Activated naive CD4-positive, alpha-beta T cell treated with anti-CD3 and anti-CD28 coated beads, Interleukin-2, amount 50 U/mL, for 72 hours (primary cell): ENCODE data around the gene RBM19. TPM values are rescaled to one million over a fixed set of nuclear protein-coding genes. Genes with fewer than 3 reads are reported as not detected.

Experiments used
- ATAC-seq, 2 donors: fragments of 150-1000 bp; cut with Tn5 transposase; 2 replicates each; pipeline ENCODE4 v1.10.0; 2021; ENCODE audit warnings: mild to moderate bottlenecking in 2 of 2, moderate library complexity in 2 of 2
- DNase-seq, 2 donors: peaks; one replicate each; pipeline ENCODE4 v3.0.0; 2021 to 2022; ENCODE audit warnings: low spot score in 2 of 2
- H3K27ac Mint-ChIP-seq, 2 donors: one replicate each; pipeline ENCODE4 v1.8.0; 2022; ENCODE audit warnings: mild to moderate bottlenecking in 2 of 2, mixed read lengths in 2 of 2
- H3K36me3 Mint-ChIP-seq, 2 donors: one replicate each; pipeline ENCODE4 v1.8.0; 2022; ENCODE audit warnings: mixed read lengths in 2 of 2
- H3K9me3 Mint-ChIP-seq, 2 donors: one replicate each; pipeline ENCODE4 v1.8.0; 2022; ENCODE audit warnings: mixed read lengths in 2 of 2
- total RNA-seq, 2 donors: library from RNA; stranded (reverse); gene quantifications; one replicate each; pipeline ENCODE4 v1.2.3, GENCODE V29; 2022

Gene RBM19
- total RNA-seq, 2 donors from 2014 or later, result 63.6 to 86.0 TPM

DNA sequence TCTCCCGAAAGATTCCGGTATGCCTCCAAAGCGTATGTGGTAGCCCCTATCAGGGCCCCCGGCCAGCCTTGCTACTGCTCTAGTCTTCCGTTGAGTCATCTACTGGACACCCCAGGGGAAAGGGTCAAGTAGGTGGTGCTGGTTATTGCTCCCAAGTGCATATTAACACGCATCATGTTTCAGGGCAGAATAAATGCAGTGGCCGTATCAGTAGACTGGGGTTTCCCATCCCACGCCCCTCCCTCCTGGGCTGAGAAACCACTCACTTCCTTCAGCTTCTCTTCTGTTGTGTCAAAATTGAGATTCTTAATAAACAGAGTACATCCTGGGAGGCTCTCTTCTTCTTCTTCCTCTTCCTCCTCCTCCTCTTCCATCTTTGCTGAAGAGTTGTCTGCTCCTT is 39.3 kb downstream of the RBM19 start:
- Mint-ChIP-seq H3K27ac (peak overlapping the region in 1 of 2 donors; percentile 72), H3K36me3 (peaks cover 18 to 42% of the 10 kb centered on the region in 2 donors), H3K9me3 (no peaks in the 10 kb centered on the region)
- ATAC-seq, result no peak
- DNase-seq, result no peak

DNA sequence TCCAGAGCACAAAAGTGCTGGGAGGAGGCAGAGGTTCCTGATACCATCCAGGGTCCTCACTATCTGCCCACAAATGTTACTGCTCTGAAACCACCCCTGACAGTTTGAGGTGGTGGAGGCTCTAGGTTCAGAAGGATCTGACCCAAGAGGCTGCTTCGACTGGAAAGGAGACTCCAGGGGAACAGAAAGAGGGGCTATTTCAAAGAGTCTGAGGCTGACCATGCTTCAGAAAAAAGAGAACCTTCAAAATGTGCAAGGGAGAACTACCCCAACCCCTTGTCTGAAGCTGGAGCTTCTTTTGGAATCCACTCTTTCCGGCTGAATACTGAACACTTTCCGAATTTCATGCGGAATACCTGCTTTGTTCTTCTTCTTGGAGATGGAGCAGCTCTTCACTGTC is 41.8 kb downstream of the RBM19 start:
- no peak overlapping the region for H3K27ac Mint-ChIP-seq
- H3K36me3 Mint-ChIP-seq, result peaks cover 26 to 41% of the 10 kb centered on the region in 2 donors
- no peaks in the 10 kb centered on the region for H3K9me3 Mint-ChIP-seq
- DNase-seq, result no peak
- no peak for ATAC-seq

DNA sequence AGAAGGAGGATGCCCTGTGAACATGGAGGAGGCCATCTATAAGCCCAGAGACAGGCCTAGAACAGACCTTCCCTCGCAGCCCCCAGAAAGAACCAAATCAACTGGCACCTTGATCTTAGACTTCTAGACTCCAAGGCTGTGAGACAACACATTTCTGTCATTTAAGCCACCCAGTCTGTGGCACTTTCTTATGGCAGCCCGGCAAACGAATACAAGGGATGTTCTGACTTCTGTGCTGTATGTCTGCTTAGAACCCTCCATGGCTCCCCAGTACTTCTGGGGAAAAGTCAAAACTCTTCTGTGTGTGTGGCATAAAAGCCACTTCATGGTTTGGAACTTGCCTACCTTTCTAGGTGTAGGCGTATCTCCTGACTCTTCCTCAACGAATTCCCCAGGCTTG is 42.9 kb downstream of the RBM19 start:
- H3K27ac Mint-ChIP-seq, result no peak overlapping the region
- H3K9me3 Mint-ChIP-seq, result no peaks in the 10 kb centered on the region
- peaks cover 26 to 37% of the 10 kb centered on the region in 2 donors for H3K36me3 Mint-ChIP-seq
- no peak for ATAC-seq
- DNase-seq, result no peak

DNA sequence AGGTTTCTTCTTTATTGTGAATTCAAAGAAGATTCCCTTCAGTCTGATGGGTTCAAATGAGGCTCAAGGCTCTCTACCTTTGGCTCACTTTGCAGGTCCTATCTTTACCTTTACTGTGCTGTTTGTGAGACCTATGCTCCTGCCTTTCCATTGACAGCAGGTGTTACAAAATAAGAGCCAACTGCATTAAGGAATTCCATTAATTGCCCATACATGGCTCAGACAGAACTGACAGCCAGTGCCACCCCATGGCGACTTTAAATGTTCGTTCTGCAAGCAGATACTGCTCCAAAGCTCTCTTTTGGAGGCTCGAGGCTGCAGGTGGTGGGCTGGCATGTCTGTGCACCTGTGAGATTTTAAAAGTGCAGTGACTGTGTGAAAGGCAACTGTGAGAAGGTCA is 44.7 kb downstream of the RBM19 start:
- ATAC-seq, result no peak
- Mint-ChIP-seq H3K9me3 (no peaks in the 10 kb centered on the region), H3K36me3 (peaks cover 26 to 32% of the 10 kb centered on the region in 2 donors), H3K27ac (no peak overlapping the region)
- DNase-seq, result no peak

DNA sequence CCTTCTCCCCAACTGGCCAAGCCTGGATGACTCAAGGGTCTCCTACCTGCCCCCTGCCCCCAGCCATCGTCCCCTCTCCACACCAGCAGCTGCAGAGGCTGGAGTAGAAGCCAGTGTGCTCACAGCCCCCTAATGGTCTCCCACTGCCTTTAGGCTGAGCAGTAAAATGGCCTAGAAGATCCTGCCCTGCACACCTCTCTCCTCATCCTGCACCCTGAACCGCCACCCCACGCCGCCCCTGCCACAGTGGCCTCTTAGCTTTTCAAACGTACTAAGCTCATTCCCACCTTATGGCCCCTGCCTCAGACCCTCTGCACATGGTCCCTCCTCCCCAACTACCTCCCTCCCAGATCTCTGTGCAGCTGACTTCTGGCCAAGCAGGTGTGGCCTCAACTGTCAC is 46.3 kb downstream of the RBM19 start:
- H3K9me3 Mint-ChIP-seq, result no peaks in the 10 kb centered on the region
- peaks cover 19 to 32% of the 10 kb centered on the region in 2 donors for H3K36me3 Mint-ChIP-seq
- ATAC-seq (no peak), DNase-seq (no peak)
- no peak overlapping the region for H3K27ac Mint-ChIP-seq

DNA sequence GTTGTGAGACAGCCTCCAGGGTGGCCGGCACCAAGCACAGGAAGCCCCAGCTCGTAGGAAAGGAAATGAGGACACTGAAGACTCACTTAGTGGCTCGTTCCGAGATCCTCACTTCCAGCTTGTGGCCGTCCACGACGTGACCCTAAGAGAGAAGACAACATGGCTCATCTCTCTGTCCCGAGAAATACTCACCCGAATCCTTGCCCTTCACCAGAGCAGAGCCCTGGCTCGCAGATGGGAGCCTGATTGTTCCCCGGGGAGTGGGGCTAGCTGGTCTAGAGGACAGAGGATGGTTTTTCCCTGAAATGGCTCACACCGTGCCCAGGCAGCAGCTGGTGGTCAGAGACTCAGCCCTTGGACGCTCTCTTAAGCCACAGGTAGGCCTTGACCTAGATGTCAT is 47.8 kb downstream of the RBM19 start:
- no peak overlapping the region for H3K27ac Mint-ChIP-seq
- ATAC-seq (no peak), DNase-seq (no peak)
- no peaks in the 10 kb centered on the region for H3K9me3 Mint-ChIP-seq
- H3K36me3 Mint-ChIP-seq, result peaks cover 19 to 32% of the 10 kb centered on the region in 2 donors

DNA sequence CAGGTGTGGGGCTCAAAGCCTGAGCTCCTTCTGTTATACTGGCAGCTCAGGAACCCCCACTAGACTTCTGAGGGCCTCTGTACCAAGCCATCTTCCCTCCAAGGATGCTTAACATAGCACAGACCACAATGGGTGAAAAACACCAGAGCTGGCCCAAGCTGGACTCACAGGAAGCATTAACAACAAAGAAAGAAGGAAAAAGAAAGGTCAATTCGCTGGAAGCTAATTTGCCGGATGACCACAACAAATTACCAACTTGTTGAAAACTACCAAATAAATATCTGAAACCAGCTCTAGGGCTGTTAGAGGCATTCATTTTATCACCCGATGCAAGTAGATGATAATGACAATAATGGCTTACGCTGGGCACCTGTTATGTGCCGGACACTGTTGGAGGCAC is 48.7 kb downstream of the RBM19 start:
- DNase-seq (no peak), ATAC-seq (no peak)
- Mint-ChIP-seq H3K36me3 (peaks cover 19 to 32% of the 10 kb centered on the region in 2 donors), H3K9me3 (no peaks in the 10 kb centered on the region), H3K27ac (no peak overlapping the region)

DNA sequence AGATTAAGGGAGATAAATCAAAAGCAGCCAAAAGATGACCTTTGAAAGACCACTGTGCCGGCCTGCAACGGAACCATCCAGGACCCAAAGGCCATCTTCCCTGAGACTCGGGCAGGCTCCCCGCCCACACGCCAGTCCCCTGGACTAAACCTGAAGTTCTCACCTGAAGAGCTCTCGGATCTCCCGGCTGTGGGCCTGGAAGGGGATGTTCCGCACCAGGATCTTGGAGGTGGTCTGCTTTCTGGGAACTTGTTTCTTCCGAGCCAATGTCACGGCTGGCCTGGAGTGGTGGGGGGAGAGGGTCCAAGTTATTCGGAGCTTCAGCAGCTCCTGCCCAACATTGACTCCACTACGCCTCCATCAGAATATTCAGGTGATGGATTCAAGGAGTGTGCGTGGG is 51.3 kb downstream of the RBM19 start:
- DNase-seq (no peak), ATAC-seq (no peak)
- Mint-ChIP-seq H3K27ac (no peak overlapping the region), H3K36me3 (peaks cover 6 to 22% of the 10 kb centered on the region in 2 donors), H3K9me3 (no peaks in the 10 kb centered on the region)

DNA sequence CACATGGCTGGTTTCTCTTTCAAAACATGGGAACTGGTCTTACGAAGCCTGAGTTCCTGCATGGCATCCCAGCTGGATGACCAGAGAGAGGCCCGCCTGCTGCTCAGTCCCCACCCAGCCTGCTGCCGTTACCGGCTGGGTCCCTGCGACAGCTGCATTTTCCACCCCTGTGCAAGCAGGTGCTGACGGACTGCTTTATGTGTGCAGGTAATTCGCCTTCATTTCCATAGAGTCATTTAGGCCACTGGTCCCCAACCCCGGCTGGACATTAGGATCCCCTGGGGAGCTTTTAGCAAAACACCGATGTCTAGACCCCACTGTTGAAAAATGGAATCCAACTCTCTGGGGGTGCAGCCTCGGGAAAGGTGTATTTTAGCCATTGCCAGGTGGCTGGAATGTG is 51.9 kb downstream of the RBM19 start:
- peaks cover 4 to 22% of the 10 kb centered on the region in 2 donors for H3K36me3 Mint-ChIP-seq
- H3K27ac Mint-ChIP-seq, result no peak overlapping the region
- ATAC-seq (no peak), DNase-seq (no peak)
- H3K9me3 Mint-ChIP-seq, result no peaks in the 10 kb centered on the region

DNA sequence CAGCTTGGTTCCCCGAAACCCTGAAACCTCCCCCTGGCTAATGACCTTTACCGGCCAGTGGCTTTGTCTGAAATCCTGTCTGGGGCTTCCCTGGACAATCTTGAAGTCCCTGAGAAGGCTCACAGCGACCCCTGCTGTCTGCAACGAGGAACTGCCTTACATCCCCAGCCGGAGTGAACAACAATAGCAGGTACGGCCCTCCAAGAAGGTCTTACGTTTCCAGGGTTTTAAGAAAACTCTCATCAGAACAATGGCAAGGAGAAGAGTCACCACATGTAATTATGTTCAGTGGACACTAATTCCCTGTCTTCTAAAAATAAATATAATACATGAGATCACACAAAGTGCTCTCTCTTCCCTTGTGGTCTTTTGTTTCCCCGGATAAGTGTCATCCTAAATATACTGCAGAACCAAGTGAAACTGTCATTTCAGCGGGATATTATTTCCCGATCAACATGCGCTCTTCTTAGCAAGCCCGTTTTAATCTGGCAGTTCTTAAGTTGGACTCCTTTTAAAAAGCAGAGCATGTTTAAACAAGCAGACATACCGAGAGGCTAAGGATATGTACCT is 53.3 kb downstream of the RBM19 start:
- DNase-seq (peak in 1 of 2 donors; percentile 55), ATAC-seq (no peak)
- Mint-ChIP-seq H3K27ac (no peak overlapping the region), H3K9me3 (no peaks in the 10 kb centered on the region), H3K36me3 (peaks cover 10 to 22% of the 10 kb centered on the region in 2 donors)

DNA sequence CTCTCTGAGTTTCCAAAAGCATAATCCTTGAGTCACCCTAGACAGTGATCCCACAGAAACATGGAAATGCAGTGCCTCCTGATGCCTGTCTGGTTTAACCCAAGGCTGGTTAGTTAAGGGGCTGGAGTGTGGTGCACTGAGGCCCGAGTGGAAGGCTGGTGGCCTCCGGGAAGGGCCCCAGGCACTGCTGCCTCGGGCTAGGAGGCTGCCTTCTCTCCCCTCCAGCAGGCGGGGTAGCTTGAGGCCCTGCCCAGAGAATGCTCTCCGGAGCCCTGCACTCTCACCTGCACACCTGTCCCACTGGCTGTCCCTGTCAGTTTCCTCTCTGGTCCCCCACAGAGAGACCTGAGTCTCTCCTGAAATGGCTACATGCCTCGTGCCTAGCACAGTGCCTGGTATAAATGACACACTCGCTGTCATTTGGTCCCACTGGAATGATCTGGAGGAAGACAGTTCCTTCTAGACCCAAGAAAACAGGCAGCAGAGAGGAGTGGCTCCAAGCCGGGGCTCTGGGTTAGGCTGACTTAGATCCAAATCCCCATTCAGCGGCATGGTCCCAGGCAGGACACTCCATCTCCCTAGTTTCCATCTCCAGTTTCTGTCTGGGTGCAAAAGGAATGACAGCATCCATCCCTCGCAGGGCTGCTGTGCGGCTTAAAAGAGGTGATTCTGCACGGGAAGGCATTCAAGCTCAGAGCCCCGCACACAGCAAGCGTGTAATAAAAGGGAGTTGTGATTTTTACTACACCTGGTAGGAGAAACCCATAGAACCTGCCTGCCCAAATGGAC is 54.0 kb downstream of the RBM19 start:
- DNase-seq (no peak), ATAC-seq (no peak)
- Mint-ChIP-seq H3K27ac (no peak overlapping the region), H3K9me3 (no peaks in the 10 kb centered on the region), H3K36me3 (peaks cover 11 to 23% of the 10 kb centered on the region in 2 donors)

DNA sequence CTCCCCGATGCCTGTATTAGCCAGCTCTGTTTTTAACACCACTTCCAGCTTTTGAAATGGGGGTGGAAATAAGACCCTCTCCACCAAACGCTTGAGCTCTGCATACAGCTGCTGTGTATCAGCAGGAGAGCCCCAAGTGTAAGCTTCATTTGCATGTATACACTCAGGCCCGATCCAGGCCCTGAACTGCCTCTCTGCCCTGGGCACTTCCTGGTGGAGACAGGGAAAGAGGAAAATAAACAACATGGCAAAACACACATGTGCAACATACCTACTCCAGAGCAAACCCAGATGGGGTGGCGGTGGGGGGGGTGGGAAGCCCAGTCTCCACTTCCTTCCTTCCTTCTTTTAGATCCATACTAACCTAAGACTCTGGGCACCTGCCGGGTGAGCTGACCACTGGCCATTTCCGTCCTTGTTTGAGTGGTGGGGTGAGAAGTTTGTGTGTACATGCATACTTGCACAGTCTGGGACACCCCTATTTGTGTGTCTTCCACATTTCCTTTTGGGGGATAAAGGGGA is 55.3 kb downstream of the RBM19 start:
- ATAC-seq (no peak), DNase-seq (no peak)
- Mint-ChIP-seq H3K36me3 (peaks cover 17 to 23% of the 10 kb centered on the region in 2 donors), H3K9me3 (no peaks in the 10 kb centered on the region), H3K27ac (peak overlapping the region in 1 of 2 donors; percentile 25)

DNA sequence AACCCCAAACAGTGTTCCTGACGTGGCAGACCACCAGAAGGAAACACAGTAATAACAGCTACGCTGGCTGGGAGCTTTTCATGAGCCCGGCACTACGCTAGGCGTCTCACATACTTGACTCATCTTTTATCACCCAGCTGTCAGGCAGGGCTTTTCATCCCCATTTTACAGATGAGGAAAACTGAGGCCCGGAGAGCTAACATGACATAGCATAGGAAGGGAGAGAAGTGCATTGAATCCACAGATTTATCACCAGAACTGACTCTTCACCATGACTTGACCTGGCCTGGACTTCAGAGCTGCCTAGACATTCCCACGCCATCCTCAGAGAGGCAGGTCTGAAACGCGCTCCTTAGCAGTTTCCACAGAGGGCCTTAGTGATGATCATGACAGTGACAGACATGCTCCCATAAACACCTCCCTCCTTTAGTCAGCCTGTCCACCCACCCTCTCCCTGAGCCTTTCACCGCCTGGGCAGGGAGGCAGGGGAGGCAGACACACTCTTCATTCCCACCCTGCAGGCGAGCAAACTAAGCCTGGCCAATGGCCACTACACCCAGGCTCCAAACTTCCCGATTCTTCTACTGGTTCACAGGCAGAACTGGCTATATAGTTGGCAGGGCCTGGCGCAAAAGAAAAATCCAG is 56.2 kb downstream of the RBM19 start:
- H3K9me3 Mint-ChIP-seq, result no peaks in the 10 kb centered on the region
- H3K36me3 Mint-ChIP-seq, result peaks cover 26 to 28% of the 10 kb centered on the region in 2 donors
- H3K27ac Mint-ChIP-seq, result peak overlapping the region in 1 of 2 donors; percentile 25
- DNase-seq (no peak), ATAC-seq (no peak)

DNA sequence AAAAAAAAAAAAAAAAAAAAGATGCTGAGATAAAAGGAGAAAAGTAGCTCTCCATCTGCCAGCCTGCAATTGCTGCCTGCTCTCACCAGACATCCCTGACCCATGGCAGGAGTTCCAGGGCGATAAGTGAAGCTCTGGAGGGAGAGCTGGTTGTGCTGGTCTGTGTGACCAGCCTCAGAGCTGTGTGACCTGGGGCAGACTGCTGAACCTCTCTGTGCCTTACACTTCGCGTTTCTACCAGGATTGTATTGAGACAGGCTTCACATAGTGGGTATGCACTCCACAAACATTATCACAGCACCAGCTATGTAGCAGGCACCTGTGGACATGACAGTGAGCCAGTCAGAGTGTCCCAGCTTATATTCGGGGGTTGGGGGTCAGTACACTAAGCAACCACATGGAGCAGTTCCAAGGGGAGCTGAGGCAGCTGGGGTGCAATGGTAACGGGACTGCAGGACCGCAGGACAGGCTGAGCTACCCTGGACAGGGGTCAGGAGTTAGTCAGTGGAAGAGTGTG is 57.5 kb downstream of the RBM19 start:
- DNase-seq, result no peak
- H3K36me3 Mint-ChIP-seq, result peaks cover 26 to 30% of the 10 kb centered on the region in 2 donors
- H3K27ac Mint-ChIP-seq, result peak overlapping the region in 1 of 2 donors; percentile 60
- ATAC-seq, result no peak
- no peaks in the 10 kb centered on the region for H3K9me3 Mint-ChIP-seq

DNA sequence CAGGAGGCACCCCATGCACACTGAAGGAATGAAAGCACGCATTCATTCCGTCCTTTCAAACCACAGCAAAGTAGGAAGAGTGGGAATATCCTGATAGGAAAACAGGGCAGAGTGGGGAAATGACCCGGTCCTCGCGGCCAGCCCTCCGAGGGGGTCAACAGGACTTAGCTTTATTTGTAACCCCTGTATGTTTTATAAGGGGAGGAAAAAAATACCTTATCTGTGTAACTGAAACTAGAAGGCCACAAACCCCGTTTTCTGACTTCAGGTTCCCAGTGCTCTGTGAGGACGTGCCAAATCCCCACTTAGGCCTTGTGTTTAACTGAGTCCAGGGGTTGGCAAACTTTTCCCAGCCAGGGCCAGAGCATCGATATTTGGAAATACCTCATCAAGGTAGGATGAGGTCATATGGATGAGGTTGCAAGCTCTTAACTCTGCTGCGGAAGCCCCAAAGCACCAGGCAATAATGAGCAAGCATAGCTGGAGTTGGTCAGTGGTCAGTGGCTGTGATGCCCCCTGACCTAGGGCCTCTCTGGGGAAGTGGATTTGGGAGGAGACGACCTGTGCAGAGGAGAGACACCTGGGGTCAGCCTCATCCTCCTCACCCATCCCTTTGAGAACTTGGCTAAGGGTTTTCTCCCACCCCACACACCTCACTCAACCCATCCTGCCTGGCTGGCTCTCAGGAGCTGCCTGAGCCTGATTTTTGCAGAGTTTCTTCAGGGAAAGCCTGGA is 58.5 kb downstream of the RBM19 start:
- Mint-ChIP-seq H3K36me3 (peaks cover 26 to 37% of the 10 kb centered on the region in 2 donors), H3K9me3 (no peaks in the 10 kb centered on the region), H3K27ac (peak overlapping the region in 1 of 2 donors; percentile 77)
- DNase-seq, result no peak
- no peak for ATAC-seq

DNA sequence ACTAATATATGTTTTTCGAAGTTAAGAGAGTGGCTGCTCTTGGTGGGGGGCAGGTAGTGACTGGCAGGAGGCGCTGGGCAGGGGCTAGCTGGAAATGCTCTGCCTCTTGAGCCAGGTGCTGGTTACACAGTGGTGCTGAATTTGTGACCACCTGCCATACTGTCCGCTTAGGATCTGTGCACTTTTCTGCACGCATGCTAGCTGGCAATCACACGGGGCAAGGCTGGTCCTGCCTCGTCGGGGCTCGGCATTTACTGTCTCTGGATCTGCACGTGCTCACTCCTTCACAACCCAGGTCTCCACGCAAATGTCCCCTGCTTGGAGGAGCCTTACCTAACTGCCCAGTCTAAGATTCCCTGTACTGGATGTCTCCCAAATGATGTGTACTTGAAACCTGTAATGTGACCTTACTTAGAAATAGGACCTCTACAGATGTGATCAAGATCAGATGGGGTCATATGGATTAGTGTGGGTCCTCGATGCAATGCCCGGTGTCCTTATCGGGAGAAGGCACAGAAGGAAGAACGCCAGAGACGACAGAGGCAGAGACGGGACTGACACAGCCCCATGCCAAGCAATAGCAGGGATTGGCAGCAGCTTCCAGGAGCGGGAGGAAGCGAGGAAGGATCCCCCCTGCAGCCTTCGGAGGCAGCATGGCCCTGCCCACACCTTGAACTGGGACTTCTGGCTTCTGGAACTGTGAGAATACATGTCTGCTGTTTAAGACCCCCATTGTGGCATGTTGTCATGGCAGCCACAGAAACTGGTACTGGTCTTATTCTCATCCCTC is 59.5 kb downstream of the RBM19 start:
- peak overlapping the region in 1 of 2 donors; percentile 77 for H3K27ac Mint-ChIP-seq
- no peak for ATAC-seq
- H3K9me3 Mint-ChIP-seq, result no peaks in the 10 kb centered on the region
- DNase-seq, result no peak
- H3K36me3 Mint-ChIP-seq, result peaks cover 26 to 37% of the 10 kb centered on the region in 2 donors
